ENCODE measurements around the gene ADAT2.

- no peak for TF ChIP-seq GATA2 (IDR thresholded peaks at IDR 0.05; ENCODE audit: low read depth, low read length)
- TF ChIP-seq GATA3 (IDR thresholded peaks at IDR 0.05; ENCODE audit: low read depth, low read length) = no peak
Observed at GRCh38 chr6:143429970-143430369, 20.5 kb downstream of the ADAT2 start.
